HCT116 (cell line): ENCODE results near the gene RNF125. TPM values are rescaled to one million over a fixed set of nuclear protein-coding genes. Genes with fewer than 3 reads are reported as not detected.

Experiments used
- ATAC-seq: fragments of 200-7000 bp; cut with Tn5 transposase; 2 replicates; pipeline ENCODE4 v1.9.1; 2020; ENCODE audit warnings: mild to moderate bottlenecking, moderate library complexity
- BruUV-seq: library from RNA; stranded (reverse); fragments of 400-500 nt; replicated peaks from 2 replicates; lab custom pipeline; 2021; lab: Mats Ljungman, UMichigan
- CTCF ChIA-PET: fragments of 300-600 bp; sonication (Branson Sonifier 250); formaldehyde crosslinking; loops from one replicate; lab custom pipeline; 2021; ENCODE audit warnings: antibody characterized with exemption; lab: Charles Lee
- POLR2A ChIA-PET: fragments of 300-600, 350-600 bp; sonication (Branson Sonifier 250); formaldehyde crosslinking; loops from one replicate; lab custom pipeline; 2021; ENCODE audit warnings: antibody characterized with exemption; lab: Charles Lee
- RAD21 ChIA-PET, 2 experiments: fragments of 300-600 bp; sonication (Branson Sonifier 250); formaldehyde crosslinking; loops; one replicate each; lab custom pipeline; 2023; ENCODE audit warnings: low total read pairs in 2 of 2; ENCODE audit not compliant: uncharacterized antibody in 2 of 2, unreplicated experiment in 2 of 2, low non-redundant PET in 1 of 2; lab: Charles Lee
- DNase-seq: peaks from one replicate; pipeline ENCODE4 v3.0.0-alpha.2; 2010; ENCODE audit warnings: low read depth, low spot score
- H2AFZ ChIP-seq: fragments of 200-600 bp; shearing (Covaris generic), sonication (generic); 2 replicates; pipeline ENCODE4 v1.6.1; 2017; ENCODE audit warnings: low read depth, mixed run types, mixed read lengths, antibody characterized with exemption, low read length; ENCODE audit not compliant: poor library complexity, severe bottlenecking
- H3K27ac ChIP-seq: 2 replicates; pipeline ENCODE4 v1.5.1; 2012; ENCODE audit warnings: low read depth, low read length
- H3K27me3 ChIP-seq: fragments of 200-600 bp; sonication (generic); 2 replicates; pipeline ENCODE4 v1.6.1; 2016; ENCODE audit warnings: mixed run types, low read length, mixed read lengths; ENCODE audit not compliant: insufficient read depth
- H3K36me3 ChIP-seq, 2 experiments: fragments of 200-500 bp in 1 of 2; fragments of 200-600 bp in 1 of 2; sonication (Bioruptor generic) in 1 of 2; sonication (generic) in 1 of 2; 2 replicates each; pipeline versions ENCODE4 v1.5.1 to v1.6.1; 2014 to 2016; ENCODE audit warnings: low read length in 2 of 2, inconsistent platforms in 1 of 2, mixed read lengths in 1 of 2, mixed run types in 1 of 2; ENCODE audit not compliant: insufficient read depth in 2 of 2, control insufficient read depth in 1 of 2
- H3K4me1 ChIP-seq, 2 experiments: fragments of 200-600 bp in 1 of 2; sonication (generic) in 1 of 2; 2 replicates each; pipeline versions ENCODE4 v1.5.1 to v1.6.1; 2012 to 2017; ENCODE audit warnings: low read length in 2 of 2, inconsistent platforms in 1 of 2, mild to moderate bottlenecking in 1 of 2, mixed read lengths in 1 of 2, mixed run types in 1 of 2, moderate library complexity in 1 of 2; ENCODE audit not compliant: insufficient read depth in 2 of 2, control insufficient read depth in 1 of 2
- H3K4me2 ChIP-seq: fragments of 200-600 bp; sonication (generic); 2 replicates; pipeline ENCODE4 v1.6.1; 2017; ENCODE audit warnings: mixed run types, low read length, mixed read lengths
- H3K4me3 ChIP-seq, 2 experiments: fragments of 200-600 bp in 1 of 2; sonication (generic) in 1 of 2; replicated peaks in 1 of 2; 2 replicates each; pipeline ENCODE4 v1.5.1; 2011 to 2016; ENCODE audit warnings: low read length in 2 of 2, control low read depth in 1 of 2, low read depth in 1 of 2, mild to moderate bottlenecking in 1 of 2, mixed read lengths in 1 of 2, mixed run types in 1 of 2
- H3K79me2 ChIP-seq: fragments of 200-600 bp; sonication (generic); 2 replicates; pipeline ENCODE4 v1.6.1; 2017; ENCODE audit warnings: mild to moderate bottlenecking, mixed run types, low read length, moderate library complexity, mixed read lengths; ENCODE audit not compliant: insufficient read depth
- H3K9ac ChIP-seq: fragments of 200-600 bp; sonication (generic); 2 replicates; pipeline ENCODE4 v1.6.1; 2016; ENCODE audit warnings: low read length, mixed read lengths
- H3K9me2 ChIP-seq: fragments of 200-600 bp; sonication (generic), shearing (Covaris generic); 2 replicates; pipeline ENCODE4 v1.6.1; 2017; ENCODE audit warnings: mixed run types, mild to moderate bottlenecking, moderate library complexity; ENCODE audit not compliant: insufficient read depth
- H3K9me3 ChIP-seq, 2 experiments: fragments of 200-500 bp in 1 of 2; fragments of 200-600 bp in 1 of 2; sonication (Bioruptor generic) in 1 of 2; sonication (generic) in 1 of 2; 2 replicates each; pipeline ENCODE4 v1.6.1; 2014 to 2017; ENCODE audit warnings: low read length in 2 of 2, mixed read lengths in 2 of 2, inconsistent platforms in 1 of 2, low read depth in 1 of 2, mild to moderate bottlenecking in 1 of 2, mixed run types in 1 of 2, moderate library complexity in 1 of 2; ENCODE audit not compliant: control insufficient read depth in 1 of 2, insufficient read depth in 1 of 2
- H4K20me1 ChIP-seq: fragments of 200-600 bp; sonication (generic), shearing (Covaris generic); 2 replicates; pipeline ENCODE4 v1.6.1; 2017; ENCODE audit warnings: mixed run types, mild to moderate bottlenecking, moderate library complexity; ENCODE audit not compliant: insufficient read depth
- CBX3 ChIP-seq: IDR thresholded peaks from 2 replicates; pipeline ENCODE4 v1.6.1; 2012; ENCODE audit warnings: low read depth
- CEBPB ChIP-seq: IDR thresholded peaks from 2 replicates; pipeline ENCODE4 v1.6.1; 2012; ENCODE audit warnings: low read depth
- POLR2A ChIP-seq: IDR thresholded peaks from 2 replicates; pipeline ENCODE4 v1.7.0; 2011; ENCODE audit warnings: borderline replicate concordance; ENCODE audit not compliant: insufficient read depth, insufficient read length; ENCODE audit errors: extremely low read depth
- POLR2AphosphoS5 ChIP-seq: IDR thresholded peaks from 2 replicates; pipeline ENCODE4 v1.6.1; 2011; ENCODE audit warnings: mild to moderate bottlenecking, low read depth, low read length, moderate library complexity
- intact Hi-C: fragments of 100-400 bp; cut with micrococcal nuclease; formaldehyde crosslinking; loops from 2 replicates; pipeline ENCODE4 v1.10.0; 2022
- total RNA-seq: library from RNA; stranded (reverse); gene quantifications from one replicate; pipeline ENCODE4 v1.2.1, GENCODE V29; 2021; ENCODE audit not compliant: unreplicated experiment
- TF ChIP-seq, protein P1 (sequence below): IDR thresholded peaks from 2 replicates; pipeline ENCODE4 v1.6.1; 2012; ENCODE audit warnings: low read depth

Gene RNF125
- total RNA-seq, 1 experiment from 2014 or later: 7.4 TPM

DNA sequence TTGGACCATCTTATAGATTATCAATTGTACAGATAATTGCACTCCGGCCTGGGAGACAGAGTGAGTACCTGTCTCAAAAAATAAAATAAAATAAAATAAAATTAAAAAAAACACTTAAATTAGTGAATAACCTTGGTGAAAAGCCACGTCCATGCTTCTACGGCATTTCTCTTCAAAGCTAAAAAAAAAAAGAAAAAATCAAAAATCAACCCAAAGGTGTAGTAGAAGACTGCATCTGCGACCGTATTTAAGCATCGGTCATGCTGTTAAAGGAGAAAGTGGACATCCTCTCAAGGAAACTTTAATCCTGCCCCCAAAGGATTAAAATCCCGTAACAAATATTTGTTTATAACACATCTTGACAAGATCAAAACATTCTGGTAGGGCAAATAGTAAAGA, 72.7 kb downstream of the RNF125 start:
- ChIA-PET POLR2A (interaction anchor here (0.6 to 1.6 kb wide), 5 partner anchors 12 to 148 kb away, joined by 3 read pairs; partner anchors contain the start of gene TRAPPC8), CTCF (interaction anchor here (0.9 kb wide), 1 partner anchor 19 kb away, joined by 5 read pairs; no protein-coding TSS in a partner anchor), RAD21 (no interaction called here)
- no peak for TF ChIP-seq POLR2AphosphoS5
- TF ChIP-seq CBX3: no peak
- TF ChIP-seq POLR2A: no peak
- no peak for TF ChIP-seq CEBPB
- TF ChIP-seq, protein P1, sequence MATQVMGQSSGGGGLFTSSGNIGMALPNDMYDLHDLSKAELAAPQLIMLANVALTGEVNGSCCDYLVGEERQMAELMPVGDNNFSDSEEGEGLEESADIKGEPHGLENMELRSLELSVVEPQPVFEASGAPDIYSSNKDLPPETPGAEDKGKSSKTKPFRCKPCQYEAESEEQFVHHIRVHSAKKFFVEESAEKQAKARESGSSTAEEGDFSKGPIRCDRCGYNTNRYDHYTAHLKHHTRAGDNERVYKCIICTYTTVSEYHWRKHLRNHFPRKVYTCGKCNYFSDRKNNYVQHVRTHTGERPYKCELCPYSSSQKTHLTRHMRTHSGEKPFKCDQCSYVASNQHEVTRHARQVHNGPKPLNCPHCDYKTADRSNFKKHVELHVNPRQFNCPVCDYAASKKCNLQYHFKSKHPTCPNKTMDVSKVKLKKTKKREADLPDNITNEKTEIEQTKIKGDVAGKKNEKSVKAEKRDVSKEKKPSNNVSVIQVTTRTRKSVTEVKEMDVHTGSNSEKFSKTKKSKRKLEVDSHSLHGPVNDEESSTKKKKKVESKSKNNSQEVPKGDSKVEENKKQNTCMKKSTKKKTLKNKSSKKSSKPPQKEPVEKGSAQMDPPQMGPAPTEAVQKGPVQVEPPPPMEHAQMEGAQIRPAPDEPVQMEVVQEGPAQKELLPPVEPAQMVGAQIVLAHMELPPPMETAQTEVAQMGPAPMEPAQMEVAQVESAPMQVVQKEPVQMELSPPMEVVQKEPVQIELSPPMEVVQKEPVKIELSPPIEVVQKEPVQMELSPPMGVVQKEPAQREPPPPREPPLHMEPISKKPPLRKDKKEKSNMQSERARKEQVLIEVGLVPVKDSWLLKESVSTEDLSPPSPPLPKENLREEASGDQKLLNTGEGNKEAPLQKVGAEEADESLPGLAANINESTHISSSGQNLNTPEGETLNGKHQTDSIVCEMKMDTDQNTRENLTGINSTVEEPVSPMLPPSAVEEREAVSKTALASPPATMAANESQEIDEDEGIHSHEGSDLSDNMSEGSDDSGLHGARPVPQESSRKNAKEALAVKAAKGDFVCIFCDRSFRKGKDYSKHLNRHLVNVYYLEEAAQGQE: no peak
- H3K27me3 ChIP-seq: no peaks in the 10 kb centered on the region
- H3K4me1 ChIP-seq: peaks cover 19 to 51% of the 10 kb centered on the region in 2 experiments
- H4K20me1 ChIP-seq: peaks cover 8% of the 10 kb centered on the region; the same call in 1 of the 2 replicates
- TSS peak; percentile 73 for BruUV-seq
- peak overlapping the region; percentile 56 for H2AFZ ChIP-seq
- H3K9ac ChIP-seq: peak overlapping the region; percentile 91
- intact Hi-C loops: no loop called here
- peak overlapping the region; percentile 58 to 70 for H3K4me3 ChIP-seq
- peaks cover 39% of the 10 kb centered on the region for H3K79me2 ChIP-seq
- peak overlapping the region; percentile 89 for H3K4me2 ChIP-seq
- DNase-seq (no peak), ATAC-seq (no peak)
- H3K27ac ChIP-seq: peak overlapping the region; percentile 100
- H3K9me3 ChIP-seq: no peaks in the 10 kb centered on the region
- H3K9me2 ChIP-seq: no peaks in the 10 kb centered on the region
- H3K36me3 ChIP-seq: peaks cover 4 to 16% of the 10 kb centered on the region in 2 experiments; a peak in 3 of 4 replicates
